ENCODE results near the gene ZNF808.
"Not testable (repeated sequence)": the region's sequence is repeated elsewhere in the genome, so short reads cannot be mapped to it uniquely, and the experiment has no call there.

ZNF808 gene

DNA sequence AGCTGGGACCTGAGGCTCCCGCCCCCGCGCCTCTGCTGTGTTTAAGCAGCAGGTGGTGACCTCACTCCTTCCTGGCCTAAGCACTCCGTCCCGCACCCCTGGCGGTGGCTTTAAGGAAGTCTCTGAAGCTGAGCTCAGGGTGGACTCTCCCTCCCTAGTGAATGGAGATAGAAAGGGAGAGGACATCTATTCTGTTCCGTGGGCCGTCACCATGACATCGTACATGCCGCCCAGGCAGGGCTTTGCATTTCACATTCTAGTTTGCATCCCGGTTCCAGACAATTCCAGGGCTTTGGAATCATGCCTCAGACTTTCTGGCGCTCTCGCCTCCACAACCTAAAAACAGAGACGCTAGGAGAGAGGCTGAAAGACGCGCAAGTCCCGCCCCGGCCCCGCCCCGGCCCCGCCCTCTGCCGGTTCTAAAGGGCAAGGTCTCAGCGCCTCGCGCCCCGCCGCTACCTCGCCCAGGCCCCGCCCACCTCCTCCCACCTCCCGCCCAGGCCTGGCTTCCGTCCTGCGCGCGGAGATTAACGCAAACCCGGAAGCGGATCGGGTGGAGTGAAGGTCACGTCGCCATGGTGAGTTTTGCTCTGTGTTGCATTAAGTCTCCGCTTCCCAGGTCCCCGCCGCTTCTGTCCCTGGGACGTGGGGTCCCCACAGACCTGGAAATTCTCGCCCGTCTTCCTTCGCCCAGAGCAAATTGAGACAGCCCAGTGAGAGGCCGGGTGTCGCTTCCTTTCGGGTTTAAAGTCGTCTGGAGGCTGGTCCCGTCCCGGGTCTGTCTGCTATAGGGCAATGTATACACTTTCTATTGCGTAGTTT lies at the start of gene ZNF808:
ZNF808 (plus strand) TSS at position 535 of the 822 bp plus-strand sequence. CDS start 15,617 bp downstream, outside the sequence.
- DNase-seq, result peak; percentile 94

DNA sequence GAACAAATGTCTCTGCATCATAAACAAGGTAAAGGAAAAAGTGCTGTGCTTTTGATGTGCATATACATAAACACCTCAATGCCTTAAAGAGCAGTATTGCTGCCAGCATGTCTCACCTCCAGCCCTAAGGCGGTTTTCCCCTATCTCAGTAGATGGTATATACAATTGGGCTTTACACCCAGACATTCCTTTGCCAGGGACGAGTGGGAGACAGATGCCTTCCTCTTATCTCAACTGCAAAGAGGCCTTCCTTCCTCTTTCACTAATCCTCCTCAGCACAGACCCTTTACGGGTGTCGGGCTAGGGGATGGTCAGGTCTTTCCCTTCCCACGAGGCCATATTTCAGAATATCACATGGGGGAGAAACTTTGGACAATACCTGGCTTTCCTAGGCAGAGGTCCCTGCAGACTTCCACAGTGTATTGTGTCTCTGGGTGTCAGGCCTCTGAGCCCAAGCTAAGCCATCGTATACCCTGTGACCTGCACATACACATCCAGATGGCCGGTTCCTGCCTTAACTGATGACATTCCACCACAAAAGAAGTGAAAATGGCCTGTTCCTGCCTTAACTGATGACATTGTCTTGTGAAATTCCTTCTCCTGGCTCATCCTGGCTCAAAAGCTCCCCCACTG lies 43.2 kb upstream of the ZNF808 start:
- not testable (repeated sequence) for DNase-seq

DNA sequence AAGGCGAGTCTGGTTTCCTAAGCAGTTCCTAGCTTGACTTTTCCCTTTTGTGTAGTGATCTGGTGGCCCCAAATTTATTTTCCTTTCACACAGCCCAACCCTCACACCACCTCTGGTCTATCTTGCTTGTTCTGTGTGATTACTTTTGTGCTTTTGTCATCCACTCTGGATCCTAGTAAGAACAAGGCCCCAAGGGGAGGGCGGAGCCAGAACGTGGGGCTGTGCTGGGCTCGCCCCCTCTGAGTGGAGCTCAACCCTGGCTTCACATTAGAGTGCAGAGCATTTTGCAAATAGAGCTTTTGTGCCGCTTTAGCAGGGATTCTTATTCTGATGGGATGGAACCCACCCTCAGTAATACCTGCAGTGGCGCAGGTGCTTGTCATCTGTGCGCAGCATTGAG lies 42.4 kb upstream of the ZNF808 start:
- DNase-seq, result not testable (repeated sequence)

GRCh38 chr19:52485561-52486240 lies 41.8 kb upstream of the ZNF808 start:
- DNase-seq, result not testable (repeated sequence)

DNA sequence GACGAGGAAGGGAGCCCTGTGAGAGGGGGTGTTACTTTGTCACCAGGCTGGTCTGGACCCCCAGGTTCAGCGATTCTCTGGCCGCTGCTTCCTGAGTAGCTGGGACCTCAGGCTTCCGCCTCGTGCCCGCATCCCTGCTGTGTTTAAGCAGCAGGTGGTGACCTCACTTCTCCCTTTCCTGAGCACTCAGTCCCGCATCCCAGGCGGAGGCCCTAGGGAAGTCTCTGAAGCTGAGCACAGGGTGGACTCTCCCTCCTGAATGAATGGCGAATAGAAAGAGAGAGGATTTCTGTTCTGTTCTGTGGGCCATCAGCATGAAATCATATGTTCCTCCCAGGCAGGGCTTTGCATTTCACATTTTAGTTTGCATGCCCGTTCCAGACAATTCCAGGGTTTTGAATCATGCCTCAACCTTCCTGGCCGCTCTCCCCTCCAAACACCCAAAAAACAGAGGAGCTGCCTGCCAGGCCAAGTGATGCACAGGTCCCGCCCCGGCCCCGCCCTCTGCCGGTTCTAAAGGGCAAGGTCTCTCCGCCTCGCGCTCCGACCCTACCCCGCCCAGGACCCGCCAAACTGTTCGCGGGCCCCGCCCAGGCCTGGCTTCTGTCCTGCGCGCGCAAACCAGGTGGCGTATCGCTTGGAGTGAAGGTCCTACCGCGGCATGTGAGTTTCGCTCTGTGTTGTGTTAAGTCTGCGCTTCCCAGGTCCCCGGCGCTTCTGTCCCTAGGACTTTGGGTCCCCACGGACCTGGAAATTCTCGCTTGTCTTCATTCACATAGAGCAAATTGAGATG lies 35.1 kb upstream of the ZNF808 start:
- DNase-seq, result no peak

DNA sequence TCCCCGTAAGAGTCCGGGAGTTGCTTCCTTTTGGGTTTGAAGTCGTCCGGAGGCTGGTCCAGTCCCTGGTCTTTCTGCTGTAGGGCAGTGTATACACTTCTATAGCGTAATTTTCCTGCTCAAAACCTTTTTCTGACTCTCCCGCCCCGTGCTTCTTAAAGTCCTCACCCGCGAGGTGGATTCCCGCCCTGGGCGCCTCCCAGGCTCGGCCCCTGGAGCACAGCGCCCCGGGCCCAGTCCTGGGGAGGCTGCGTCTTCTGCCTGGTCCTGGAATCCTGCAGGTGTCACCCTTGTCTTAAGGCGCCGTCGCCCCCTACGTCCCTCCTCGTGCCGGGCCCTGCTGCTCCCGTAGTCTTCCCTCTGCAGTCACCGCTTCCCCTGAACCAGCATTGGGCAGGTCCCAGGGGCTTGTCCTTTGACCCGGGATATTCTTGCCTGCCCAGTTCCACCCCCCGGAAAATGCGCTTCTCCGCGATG lies 34.4 kb upstream of the ZNF808 start:
- no peak for DNase-seq

DNA sequence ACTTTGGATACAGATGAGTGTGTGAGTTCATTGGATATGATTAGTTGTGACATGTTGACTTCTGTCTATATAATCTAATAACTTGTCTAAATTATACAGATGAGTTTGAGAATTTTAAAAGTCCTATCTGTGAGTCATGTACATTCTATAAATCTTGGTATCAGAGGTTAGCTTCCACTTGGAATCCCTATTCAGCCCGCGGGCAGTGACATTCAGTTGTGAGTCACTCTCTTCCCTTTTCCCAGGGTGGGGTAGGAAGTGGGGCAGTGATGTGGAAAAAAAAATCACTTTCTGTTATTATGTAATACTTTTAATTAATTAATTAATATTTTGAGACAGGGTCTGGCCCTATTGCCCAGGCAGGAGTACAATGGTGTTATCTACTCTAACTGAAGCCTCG lies 33.0 kb upstream of the ZNF808 start:
- DNase-seq, result no peak

- DNase-seq, result no peak
These were observed 28.9 kb upstream of the ZNF808 start for GRCh38 chr19:52498571-52498970.

DNA sequence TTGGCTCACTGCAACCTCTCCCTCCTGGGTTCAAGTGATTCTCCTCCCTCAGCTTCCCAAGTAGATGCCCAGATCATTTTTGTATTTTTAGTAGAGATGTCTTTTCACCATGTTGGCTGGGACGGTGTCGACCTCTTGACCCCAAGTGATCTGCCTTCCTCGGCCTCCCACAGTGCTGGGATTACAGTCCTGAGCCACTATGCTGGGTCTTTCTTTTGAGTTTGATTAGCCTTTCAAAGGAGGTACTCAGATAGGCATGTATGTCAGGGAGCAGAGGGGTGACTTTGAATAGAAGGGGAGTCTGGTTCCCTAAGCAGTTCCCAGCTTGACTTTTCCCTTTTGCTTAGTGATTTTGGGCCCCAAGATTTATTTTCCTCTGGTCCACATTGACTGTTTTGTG lies 27.0 kb upstream of the ZNF808 start:
- not testable (repeated sequence) for DNase-seq

GRCh38 chr19:52500991-52501390 lies 26.5 kb upstream of the ZNF808 start:
- not testable (repeated sequence) for DNase-seq

GRCh38 chr19:52507266-52507665 lies 20.2 kb upstream of the ZNF808 start:
- no peak for DNase-seq

- no peak for DNase-seq
These were observed 11.3 kb upstream of the ZNF808 start for GRCh38 chr19:52516191-52516590.

- no peak for DNase-seq
These were observed 8.8 kb upstream of the ZNF808 start for GRCh38 chr19:52518646-52519045.

DNA sequence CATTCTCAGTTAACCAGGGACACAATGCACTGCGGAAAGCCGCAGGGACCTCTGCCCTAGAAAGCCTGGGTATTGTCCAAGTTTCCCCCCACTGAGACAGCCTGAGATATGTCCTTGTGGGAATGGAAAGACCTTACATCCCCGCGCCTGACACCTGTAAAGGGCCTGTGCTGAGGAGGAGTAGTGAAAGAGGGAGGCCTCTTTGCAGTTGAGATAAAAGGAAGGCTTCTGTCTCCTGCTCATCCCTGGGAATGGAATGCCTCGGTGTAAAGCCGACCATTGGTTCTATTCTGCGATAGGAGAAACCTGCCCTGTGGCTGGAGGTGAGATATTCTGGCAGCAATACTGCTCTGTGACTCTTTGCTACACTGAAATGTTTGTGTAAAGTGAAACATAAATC lies 8.3 kb upstream of the ZNF808 start:
- not testable (repeated sequence) for DNase-seq

DNA sequence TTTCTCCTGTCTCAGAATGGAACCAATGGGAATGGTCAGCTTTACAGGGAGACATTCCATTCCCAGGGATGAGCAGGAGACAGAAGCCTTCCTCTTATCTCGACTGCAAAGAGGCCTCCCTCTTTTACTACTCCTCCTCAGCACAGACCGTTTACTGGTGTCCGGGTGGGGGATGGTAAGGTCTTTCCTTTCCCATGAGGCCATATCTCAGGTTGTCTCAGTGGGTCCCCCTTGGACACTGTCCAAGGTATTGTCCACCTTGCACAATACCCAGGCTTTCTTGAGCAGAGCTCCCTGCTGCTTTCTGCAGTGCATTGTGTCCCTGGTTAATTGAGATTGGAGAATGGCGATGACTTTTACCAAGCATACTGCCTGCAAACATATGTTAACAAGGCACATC lies 7.5 kb upstream of the ZNF808 start:
- DNase-seq, result no peak

DNA sequence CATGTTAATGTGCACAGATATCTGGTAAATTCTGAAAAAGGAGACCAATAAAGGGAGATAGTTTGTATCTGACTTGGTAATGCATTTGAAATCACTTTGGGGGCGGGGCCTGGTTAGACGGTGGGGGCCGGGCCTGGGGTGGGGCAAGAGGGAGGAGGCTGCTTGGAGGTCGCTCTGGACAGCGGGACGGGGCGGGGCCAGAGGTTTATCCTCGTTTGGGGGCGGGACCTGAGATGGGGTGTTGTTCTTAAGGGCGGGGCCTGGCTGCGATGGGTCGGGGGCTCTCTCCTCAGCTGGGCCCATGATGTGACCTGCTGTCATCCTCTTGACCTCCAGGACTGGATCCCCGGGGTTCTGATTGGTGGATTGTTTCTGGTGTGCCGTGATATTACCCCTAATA lies 4.9 kb upstream of the ZNF808 start:
- DNase-seq, result no peak

DNA sequence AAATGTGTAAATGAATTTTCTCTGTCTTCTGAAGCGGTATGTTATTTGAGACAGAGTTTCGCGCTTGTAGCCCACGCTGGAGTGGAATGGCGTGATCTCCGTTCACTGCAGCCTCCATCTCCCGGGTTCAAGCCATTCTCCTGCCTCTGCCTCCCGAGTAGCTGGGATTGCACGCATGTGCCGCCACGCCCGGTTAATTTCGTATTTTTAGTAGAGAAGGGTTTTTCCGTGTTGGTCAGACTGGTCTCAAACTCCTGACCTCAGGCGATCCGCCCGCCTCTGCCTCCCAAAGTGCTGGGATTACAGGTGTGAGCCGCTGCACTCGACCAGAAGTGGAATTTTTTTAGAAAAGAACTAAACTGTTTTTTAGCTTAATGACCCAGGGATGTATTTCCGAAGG lies 3.4 kb upstream of the ZNF808 start:
- DNase-seq, result no peak

- DNase-seq, result peak; percentile 2
These were observed 486 bp downstream of the ZNF808 start for GRCh38 chr19:52527956-52528351.

DNA sequence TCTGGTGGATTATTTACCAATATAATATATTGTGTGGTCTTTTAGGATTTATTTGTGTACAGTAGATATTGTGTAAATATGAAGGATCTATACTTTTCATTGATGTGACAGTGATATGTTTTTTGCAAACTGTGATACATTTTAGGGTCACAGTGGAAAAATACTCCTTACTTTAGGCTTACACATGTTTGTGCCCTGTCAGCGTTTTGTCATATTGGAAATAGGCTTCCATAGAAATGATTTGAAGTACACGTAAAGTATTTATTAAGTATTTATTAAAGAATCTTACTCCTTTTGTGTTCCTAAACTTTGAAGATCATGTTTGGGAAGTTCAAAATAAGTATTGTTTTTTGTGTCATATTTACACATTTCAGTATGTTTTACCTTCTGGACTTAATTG lies 5.0 kb downstream of the ZNF808 start:
- DNase-seq, result no peak

GRCh38 chr19:52533901-52534300 lies 6.4 kb downstream of the ZNF808 start:
- DNase-seq, result no peak

- not testable (repeated sequence) for DNase-seq
These were observed 7.9 kb downstream of the ZNF808 start for GRCh38 chr19:52535385-52535770.

GRCh38 chr19:52535771-52536447 lies 8.4 kb downstream of the ZNF808 start:
- peak; percentile 86 for DNase-seq

All from activated CD4-positive, alpha-beta T cell treated with anti-CD3 and anti-CD28 coated beads, Interleukin-2, amount 50 U/mL, for 16 hours (primary cell).